Astrocyte (in vitro differentiated cells and primary cell): ENCODE measurements around the gene PRAMEF1. TPM values are rescaled to one million over a fixed set of nuclear protein-coding genes. Genes with fewer than 3 reads are reported as not detected.

Source experiments
- DNase-seq: peaks from one replicate; pipeline ENCODE4 v3.0.0-alpha.2; 2010; ENCODE audit warnings: low read depth
- FAIRE-seq: peaks from 2 replicates; lab custom pipeline; 2011; peaks lifted over from hg19 to GRCh38; lab: Jason Lieb, UNC
- H2AFZ ChIP-seq: 2 replicates; pipeline ENCODE4 v1.6.0; 2012; ENCODE audit warnings: low read depth, low read length, inconsistent platforms
- H3K27ac ChIP-seq: 2 replicates; pipeline ENCODE4 v1.5.1; 2011; ENCODE audit warnings: low read depth, low read length, inconsistent platforms
- H3K27me3 ChIP-seq: 2 replicates; pipeline ENCODE4 v1.6.0; 2011; ENCODE audit warnings: low read length, inconsistent platforms; ENCODE audit not compliant: insufficient read depth
- H3K36me3 ChIP-seq: 2 replicates; pipeline ENCODE4 v1.5.1; 2011; ENCODE audit warnings: low read length, inconsistent platforms; ENCODE audit not compliant: insufficient read depth
- H3K4me1 ChIP-seq: 2 replicates; pipeline ENCODE4 v1.5.1; 2011; ENCODE audit warnings: low read length, inconsistent platforms; ENCODE audit not compliant: insufficient read depth
- H3K4me2 ChIP-seq: 2 replicates; pipeline ENCODE4 v1.6.0; 2012; ENCODE audit warnings: low read length, inconsistent platforms
- H3K4me3 ChIP-seq: 2 replicates; pipeline ENCODE4 v1.5.1; 2011; ENCODE audit warnings: low read depth, mild to moderate bottlenecking, low read length, inconsistent platforms; ENCODE audit not compliant: insufficient read depth
- H3K79me2 ChIP-seq: 2 replicates; pipeline ENCODE4 v1.6.0; 2012; ENCODE audit warnings: mild to moderate bottlenecking, low read length, inconsistent platforms; ENCODE audit not compliant: insufficient read depth
- H3K9ac ChIP-seq: 2 replicates; pipeline ENCODE4 v1.6.0; 2012; ENCODE audit warnings: mild to moderate bottlenecking, low read length, inconsistent platforms
- H3K9me3 ChIP-seq: 2 replicates; pipeline ENCODE4 v1.5.1; 2012; ENCODE audit warnings: low read depth, mild to moderate bottlenecking, low read length, inconsistent platforms; ENCODE audit not compliant: insufficient read depth
- H4K20me1 ChIP-seq: 2 replicates; pipeline ENCODE4 v1.6.0; 2012; ENCODE audit warnings: low read length, inconsistent platforms; ENCODE audit not compliant: insufficient read depth
- H3K27ac Mint-ChIP-seq: one replicate; pipeline ENCODE4 v1.8.0; 2021; ENCODE audit warnings: mild to moderate bottlenecking, mixed read lengths; ENCODE audit not compliant: unreplicated experiment
- H3K27me3 Mint-ChIP-seq: one replicate; pipeline ENCODE4 v1.8.0; 2021; ENCODE audit warnings: low read depth, mixed read lengths; ENCODE audit not compliant: unreplicated experiment
- H3K36me3 Mint-ChIP-seq: one replicate; pipeline ENCODE4 v1.8.0; 2021; ENCODE audit warnings: low read depth, mixed read lengths; ENCODE audit not compliant: unreplicated experiment
- H3K4me1 Mint-ChIP-seq: one replicate; pipeline ENCODE4 v1.8.0; 2021; ENCODE audit warnings: low read depth, mixed read lengths; ENCODE audit not compliant: unreplicated experiment
- H3K4me3 Mint-ChIP-seq: one replicate; pipeline ENCODE4 v1.8.0; 2021; ENCODE audit warnings: mild to moderate bottlenecking, moderate library complexity, mixed read lengths; ENCODE audit not compliant: unreplicated experiment
- H3K9me3 Mint-ChIP-seq: one replicate; pipeline ENCODE4 v1.8.0; 2021; ENCODE audit warnings: mild to moderate bottlenecking, mixed read lengths; ENCODE audit not compliant: unreplicated experiment
- CTCF ChIP-seq: IDR thresholded peaks from 2 replicates; pipeline ENCODE4 v1.5.1; 2011; ENCODE audit warnings: low read depth, mild to moderate bottlenecking, inconsistent platforms, low read length, moderate library complexity; ENCODE audit not compliant: insufficient read depth
- EZH2 ChIP-seq: IDR thresholded peaks from 2 replicates; pipeline ENCODE4 v1.6.1; 2012; ENCODE audit warnings: mild to moderate bottlenecking, low read length, inconsistent platforms; ENCODE audit not compliant: insufficient read depth
- total RNA-seq: library from RNA; stranded (reverse); gene quantifications from 2 replicates; pipeline ENCODE4 v1.2.1, GENCODE V29; 2021

Gene PRAMEF1
- total RNA-seq, 1 donor from 2014 or later, result not detected

- peaks cover 6% of the 10 kb centered on the region for H3K9me3 ChIP-seq
- no peaks in the 10 kb centered on the region for H3K27me3 ChIP-seq
- no peak overlapping the region for H3K4me3 Mint-ChIP-seq
- no peaks in the 10 kb centered on the region for H3K36me3 ChIP-seq
- H3K79me2 ChIP-seq, result no peaks in the 10 kb centered on the region
- H3K9ac ChIP-seq, result no peak overlapping the region
- H3K9me3 Mint-ChIP-seq, result peaks cover 3% of the 10 kb centered on the region
- FAIRE-seq (no peak), DNase-seq (no peak)
- no peak for TF ChIP-seq CTCF
- no peak for TF ChIP-seq EZH2
- H2AFZ ChIP-seq, result no peak overlapping the region
- peaks cover 27% of the 10 kb centered on the region for H3K27me3 Mint-ChIP-seq
- no peak overlapping the region for H3K27ac Mint-ChIP-seq
- H3K4me1 Mint-ChIP-seq, result no peaks in the 10 kb centered on the region
- H3K4me2 ChIP-seq, result no peak overlapping the region
- H3K4me1 ChIP-seq, result no peaks in the 10 kb centered on the region
- H4K20me1 ChIP-seq, result no peaks in the 10 kb centered on the region
- no peak overlapping the region for H3K27ac ChIP-seq
- H3K4me3 ChIP-seq, result no peak overlapping the region
- no peaks in the 10 kb centered on the region for H3K36me3 Mint-ChIP-seq
Observed at GRCh38 chr1:12763479-12763878, 27.7 kb upstream of the PRAMEF1 start.

GRCh38 chr1:12764016-12764415, 27.2 kb upstream of the PRAMEF1 start:
- Histone ChIP-seq H3K27me3 (no peaks in the 10 kb centered on the region), H3K4me3 (no peak overlapping the region), H3K9ac (no peak overlapping the region), H4K20me1 (no peaks in the 10 kb centered on the region), H3K4me1 (no peaks in the 10 kb centered on the region), H3K4me2 (no peak overlapping the region), H3K36me3 (no peaks in the 10 kb centered on the region), H2AFZ (no peak overlapping the region), H3K27ac (no peak overlapping the region), H3K9me3 (peaks cover 6% of the 10 kb centered on the region), H3K79me2 (no peaks in the 10 kb centered on the region)
- Mint-ChIP-seq H3K36me3 (no peaks in the 10 kb centered on the region), H3K27ac (no peak overlapping the region), H3K27me3 (peaks cover 25% of the 10 kb centered on the region), H3K4me3 (no peak overlapping the region), H3K4me1 (no peaks in the 10 kb centered on the region), H3K9me3 (peaks cover 3% of the 10 kb centered on the region)
- TF ChIP-seq CTCF (no peak), EZH2 (no peak)
- DNase-seq (no peak), FAIRE-seq (no peak)

- DNase-seq (no peak), FAIRE-seq (no peak)
- no peak overlapping the region for H2AFZ ChIP-seq
- no peak for TF ChIP-seq EZH2
- TF ChIP-seq CTCF, result no peak
- no peaks in the 10 kb centered on the region for H3K36me3 Mint-ChIP-seq
- H3K9me3 Mint-ChIP-seq, result peaks cover 3% of the 10 kb centered on the region
- H3K27ac ChIP-seq, result no peak overlapping the region
- no peak overlapping the region for H3K27ac Mint-ChIP-seq
- no peaks in the 10 kb centered on the region for H3K4me1 ChIP-seq
- no peaks in the 10 kb centered on the region for H3K36me3 ChIP-seq
- H3K79me2 ChIP-seq, result no peaks in the 10 kb centered on the region
- no peak overlapping the region for H3K9ac ChIP-seq
- H3K4me1 Mint-ChIP-seq, result no peaks in the 10 kb centered on the region
- H4K20me1 ChIP-seq, result no peaks in the 10 kb centered on the region
- H3K27me3 Mint-ChIP-seq, result peaks cover 23% of the 10 kb centered on the region
- no peak overlapping the region for H3K4me2 ChIP-seq
- H3K9me3 ChIP-seq, result peaks cover 3% of the 10 kb centered on the region
- no peaks in the 10 kb centered on the region for H3K27me3 ChIP-seq
- H3K4me3 Mint-ChIP-seq, result no peak overlapping the region
- no peak overlapping the region for H3K4me3 ChIP-seq
Observed at GRCh38 chr1:12769031-12769430, 22.2 kb upstream of the PRAMEF1 start.
